HepG2 (cell line): Measurements from ENCODE around the gene WDR27. TPM values are rescaled to one million over a fixed set of nuclear protein-coding genes. Genes with fewer than 3 reads are reported as not detected.

Source experiments
- CBFB ChIP-seq: sonication (generic); formaldehyde crosslinking; IDR thresholded peaks from 2 replicates; pipeline ENCODE4 v1.4.0; 2020; ENCODE audit warnings: missing genetic modification reagents
- GFI1 ChIP-seq: sonication (generic); formaldehyde crosslinking; IDR thresholded peaks from 2 replicates; pipeline ENCODE4 v1.5.0; 2020; ENCODE audit warnings: missing genetic modification reagents, mild to moderate bottlenecking, borderline replicate concordance
- GLI4 ChIP-seq: sonication (generic); formaldehyde crosslinking; IDR thresholded peaks from 2 replicates; pipeline ENCODE4 v1.5.1; 2020; ENCODE audit warnings: missing genetic modification reagents, mild to moderate bottlenecking, moderate library complexity, borderline replicate concordance
- NFIB ChIP-seq: sonication (generic); formaldehyde crosslinking; IDR thresholded peaks from 2 replicates; pipeline ENCODE4 v1.9.0; 2021; ENCODE audit warnings: missing genetic modification reagents, mild to moderate bottlenecking, borderline replicate concordance
- RFX1 ChIP-seq: fragments of 450-650 bp; IDR thresholded peaks from 2 replicates; pipeline ENCODE4 v1.6.1; 2017
- SIX1 ChIP-seq: sonication (generic); formaldehyde crosslinking; IDR thresholded peaks from 2 replicates; pipeline ENCODE4 v1.4.0; 2020; ENCODE audit warnings: missing genetic modification reagents, borderline replicate concordance
- TEAD3 ChIP-seq: optimal IDR thresholded peaks from 2 replicates; pipeline ENCODE3; 2016; ENCODE audit warnings: borderline replicate concordance
- TOE1 ChIP-seq: sonication (generic); formaldehyde crosslinking; IDR thresholded peaks from 2 replicates; pipeline ENCODE4 v1.4.0; 2020; ENCODE audit warnings: mild to moderate bottlenecking, missing genetic modification reagents
- TOPORS ChIP-seq: sonication (generic); formaldehyde crosslinking; IDR thresholded peaks from 2 replicates; pipeline ENCODE4 v1.8.0; 2023; ENCODE audit warnings: mild to moderate bottlenecking, missing genetic modification reagents
- ZMYM4 ChIP-seq: sonication (generic); formaldehyde crosslinking; IDR thresholded peaks from 2 replicates; pipeline ENCODE4 v1.8.1; 2023; ENCODE audit warnings: mild to moderate bottlenecking, missing genetic modification reagents
- ZNF441 ChIP-seq: sonication (generic); formaldehyde crosslinking; IDR thresholded peaks from 2 replicates; pipeline ENCODE4 v1.7.0; 2021; ENCODE audit warnings: missing genetic modification reagents, borderline replicate concordance
- ZNF512 ChIP-seq: sonication (generic); formaldehyde crosslinking; IDR thresholded peaks from 2 replicates; pipeline ENCODE4 v1.4.0; 2020; ENCODE audit warnings: mild to moderate bottlenecking, missing genetic modification reagents
- ZNF768 ChIP-seq: sonication (generic); formaldehyde crosslinking; IDR thresholded peaks from 2 replicates; pipeline ENCODE4 v1.4.0; 2020; ENCODE audit warnings: missing genetic modification reagents
- ZSCAN29 ChIP-seq: sonication (generic); formaldehyde crosslinking; conservative IDR thresholded peaks from 2 replicates; pipeline ENCODE4 v1.4.0; 2020; ENCODE audit warnings: mild to moderate bottlenecking, missing genetic modification reagents
- polyA plus RNA-seq, 8 experiments: library from polyadenylated mRNA; depleted of rRNA in 3 of 8; stranded (reverse) in 7 of 8; unstranded in 1 of 8; fragments of >200 nt; fragmentation: Illumina TruSeq in 4 of 8; extraction: Trizol in 4 of 8; gene quantifications; 2 replicates each; pipeline versions ENCODE4 v1.2.1 to v1.2.3, GENCODE V29; 2011 to 2016; ENCODE audit warnings: low read depth in 4 of 8, missing spikeins in 1 of 8, mixed read lengths in 1 of 8; ENCODE audit not compliant: insufficient read depth in 1 of 8
- total RNA-seq, 5 experiments: library from RNA; depleted of rRNA; stranded (reverse); fragments of >200 nt; fragmentation: Illumina TruSeq; extraction: Trizol; gene quantifications; 2 replicates each; pipeline ENCODE4 v1.2.3, GENCODE V29; 2016; ENCODE audit warnings: low read depth in 1 of 5
- TF ChIP-seq, protein P1 (sequence below): sonication (generic); formaldehyde crosslinking; IDR thresholded peaks from 2 replicates; pipeline ENCODE4 v1.4.0; 2020; ENCODE audit warnings: missing genetic modification reagents
- TF ChIP-seq, protein P2 (sequence below): sonication (generic); formaldehyde crosslinking; IDR thresholded peaks from 2 replicates; pipeline ENCODE4 v1.5.0; 2020; ENCODE audit warnings: mild to moderate bottlenecking, missing genetic modification reagents, moderate library complexity
- TF ChIP-seq, protein P3 (sequence below): sonication (generic); formaldehyde crosslinking; conservative IDR thresholded peaks from 2 replicates; pipeline ENCODE4 v1.4.0; 2020; ENCODE audit warnings: missing genetic modification reagents
- TF ChIP-seq, protein P4 (sequence below): sonication (generic); formaldehyde crosslinking; IDR thresholded peaks from 2 replicates; pipeline ENCODE4 v1.5.1; 2020; ENCODE audit warnings: mild to moderate bottlenecking, missing genetic modification reagents

The WDR27 gene
- total and polyA plus RNA-seq, 2 of the 13 experiments (the other 11 are each of a cell fraction or from before 2014, with no cell fraction given), result 34.1 to 80.3 TPM

DNA sequence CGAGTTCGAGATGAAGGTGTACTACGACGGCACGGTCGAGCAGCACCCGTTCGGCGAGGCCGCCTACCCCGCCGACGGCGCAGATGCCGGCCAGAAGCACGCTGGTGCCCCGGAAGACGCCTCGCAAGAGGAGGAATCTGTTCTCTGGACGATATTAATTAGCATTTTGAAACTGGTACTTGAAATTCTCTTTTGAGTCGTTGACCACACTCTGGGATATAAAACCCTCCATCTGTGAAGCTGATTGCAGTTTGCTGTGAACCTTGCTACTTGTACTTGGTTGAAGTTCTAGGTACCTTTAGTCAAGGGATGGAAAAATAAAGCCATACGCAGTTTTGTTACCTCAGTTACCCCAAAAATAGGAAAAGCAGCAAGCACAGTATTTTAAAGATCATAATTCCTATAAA, 1.0 kb upstream of the WDR27 start (continued):
- TF ChIP-seq ZNF512, result no peak
- no peak for TF ChIP-seq TEAD3 (CRISPR knock-in tag)
- TF ChIP-seq, protein P1, sequence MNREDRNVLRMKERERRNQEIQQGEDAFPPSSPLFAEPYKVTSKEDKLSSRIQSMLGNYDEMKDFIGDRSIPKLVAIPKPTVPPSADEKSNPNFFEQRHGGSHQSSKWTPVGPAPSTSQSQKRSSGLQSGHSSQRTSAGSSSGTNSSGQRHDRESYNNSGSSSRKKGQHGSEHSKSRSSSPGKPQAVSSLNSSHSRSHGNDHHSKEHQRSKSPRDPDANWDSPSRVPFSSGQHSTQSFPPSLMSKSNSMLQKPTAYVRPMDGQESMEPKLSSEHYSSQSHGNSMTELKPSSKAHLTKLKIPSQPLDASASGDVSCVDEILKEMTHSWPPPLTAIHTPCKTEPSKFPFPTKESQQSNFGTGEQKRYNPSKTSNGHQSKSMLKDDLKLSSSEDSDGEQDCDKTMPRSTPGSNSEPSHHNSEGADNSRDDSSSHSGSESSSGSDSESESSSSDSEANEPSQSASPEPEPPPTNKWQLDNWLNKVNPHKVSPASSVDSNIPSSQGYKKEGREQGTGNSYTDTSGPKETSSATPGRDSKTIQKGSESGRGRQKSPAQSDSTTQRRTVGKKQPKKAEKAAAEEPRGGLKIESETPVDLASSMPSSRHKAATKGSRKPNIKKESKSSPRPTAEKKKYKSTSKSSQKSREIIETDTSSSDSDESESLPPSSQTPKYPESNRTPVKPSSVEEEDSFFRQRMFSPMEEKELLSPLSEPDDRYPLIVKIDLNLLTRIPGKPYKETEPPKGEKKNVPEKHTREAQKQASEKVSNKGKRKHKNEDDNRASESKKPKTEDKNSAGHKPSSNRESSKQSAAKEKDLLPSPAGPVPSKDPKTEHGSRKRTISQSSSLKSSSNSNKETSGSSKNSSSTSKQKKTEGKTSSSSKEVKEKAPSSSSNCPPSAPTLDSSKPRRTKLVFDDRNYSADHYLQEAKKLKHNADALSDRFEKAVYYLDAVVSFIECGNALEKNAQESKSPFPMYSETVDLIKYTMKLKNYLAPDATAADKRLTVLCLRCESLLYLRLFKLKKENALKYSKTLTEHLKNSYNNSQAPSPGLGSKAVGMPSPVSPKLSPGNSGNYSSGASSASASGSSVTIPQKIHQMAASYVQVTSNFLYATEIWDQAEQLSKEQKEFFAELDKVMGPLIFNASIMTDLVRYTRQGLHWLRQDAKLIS (CRISPR knock-in tag), result no peak
- TF ChIP-seq ZMYM4 (CRISPR knock-in tag), result no peak
- TF ChIP-seq ZNF441 (CRISPR knock-in tag), result 0 out of 2 replicates have a peak, but pooled peaks have one; percentile 23
- TF ChIP-seq NFIB (CRISPR knock-in tag), result no peak
- no peak for TF ChIP-seq TOE1 (CRISPR knock-in tag)
- TF ChIP-seq ZNF768 (CRISPR knock-in tag), result no peak
- 0 out of 2 replicates have a peak, but pooled peaks have one; percentile 37 for TF ChIP-seq CBFB (CRISPR knock-in tag)
- TF ChIP-seq, protein P2, sequence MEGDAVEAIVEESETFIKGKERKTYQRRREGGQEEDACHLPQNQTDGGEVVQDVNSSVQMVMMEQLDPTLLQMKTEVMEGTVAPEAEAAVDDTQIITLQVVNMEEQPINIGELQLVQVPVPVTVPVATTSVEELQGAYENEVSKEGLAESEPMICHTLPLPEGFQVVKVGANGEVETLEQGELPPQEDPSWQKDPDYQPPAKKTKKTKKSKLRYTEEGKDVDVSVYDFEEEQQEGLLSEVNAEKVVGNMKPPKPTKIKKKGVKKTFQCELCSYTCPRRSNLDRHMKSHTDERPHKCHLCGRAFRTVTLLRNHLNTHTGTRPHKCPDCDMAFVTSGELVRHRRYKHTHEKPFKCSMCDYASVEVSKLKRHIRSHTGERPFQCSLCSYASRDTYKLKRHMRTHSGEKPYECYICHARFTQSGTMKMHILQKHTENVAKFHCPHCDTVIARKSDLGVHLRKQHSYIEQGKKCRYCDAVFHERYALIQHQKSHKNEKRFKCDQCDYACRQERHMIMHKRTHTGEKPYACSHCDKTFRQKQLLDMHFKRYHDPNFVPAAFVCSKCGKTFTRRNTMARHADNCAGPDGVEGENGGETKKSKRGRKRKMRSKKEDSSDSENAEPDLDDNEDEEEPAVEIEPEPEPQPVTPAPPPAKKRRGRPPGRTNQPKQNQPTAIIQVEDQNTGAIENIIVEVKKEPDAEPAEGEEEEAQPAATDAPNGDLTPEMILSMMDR (CRISPR knock-in tag), result no peak
- TF ChIP-seq RFX1, result no peak
- no peak for TF ChIP-seq TOPORS (CRISPR knock-in tag)
- no peak for TF ChIP-seq GFI1
- TF ChIP-seq ZSCAN29 (CRISPR knock-in tag), result no peak
- no peak for TF ChIP-seq SIX1 (CRISPR knock-in tag)
- TF ChIP-seq, protein P3, sequence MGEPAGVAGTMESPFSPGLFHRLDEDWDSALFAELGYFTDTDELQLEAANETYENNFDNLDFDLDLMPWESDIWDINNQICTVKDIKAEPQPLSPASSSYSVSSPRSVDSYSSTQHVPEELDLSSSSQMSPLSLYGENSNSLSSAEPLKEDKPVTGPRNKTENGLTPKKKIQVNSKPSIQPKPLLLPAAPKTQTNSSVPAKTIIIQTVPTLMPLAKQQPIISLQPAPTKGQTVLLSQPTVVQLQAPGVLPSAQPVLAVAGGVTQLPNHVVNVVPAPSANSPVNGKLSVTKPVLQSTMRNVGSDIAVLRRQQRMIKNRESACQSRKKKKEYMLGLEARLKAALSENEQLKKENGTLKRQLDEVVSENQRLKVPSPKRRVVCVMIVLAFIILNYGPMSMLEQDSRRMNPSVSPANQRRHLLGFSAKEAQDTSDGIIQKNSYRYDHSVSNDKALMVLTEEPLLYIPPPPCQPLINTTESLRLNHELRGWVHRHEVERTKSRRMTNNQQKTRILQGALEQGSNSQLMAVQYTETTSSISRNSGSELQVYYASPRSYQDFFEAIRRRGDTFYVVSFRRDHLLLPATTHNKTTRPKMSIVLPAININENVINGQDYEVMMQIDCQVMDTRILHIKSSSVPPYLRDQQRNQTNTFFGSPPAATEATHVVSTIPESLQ (CRISPR knock-in tag), result no peak; the same call in 1 of the 2 replicates
- TF ChIP-seq GLI4 (CRISPR knock-in tag), result 0 out of 2 replicates have a peak, but pooled peaks have one; percentile 2
- TF ChIP-seq, protein P4, sequence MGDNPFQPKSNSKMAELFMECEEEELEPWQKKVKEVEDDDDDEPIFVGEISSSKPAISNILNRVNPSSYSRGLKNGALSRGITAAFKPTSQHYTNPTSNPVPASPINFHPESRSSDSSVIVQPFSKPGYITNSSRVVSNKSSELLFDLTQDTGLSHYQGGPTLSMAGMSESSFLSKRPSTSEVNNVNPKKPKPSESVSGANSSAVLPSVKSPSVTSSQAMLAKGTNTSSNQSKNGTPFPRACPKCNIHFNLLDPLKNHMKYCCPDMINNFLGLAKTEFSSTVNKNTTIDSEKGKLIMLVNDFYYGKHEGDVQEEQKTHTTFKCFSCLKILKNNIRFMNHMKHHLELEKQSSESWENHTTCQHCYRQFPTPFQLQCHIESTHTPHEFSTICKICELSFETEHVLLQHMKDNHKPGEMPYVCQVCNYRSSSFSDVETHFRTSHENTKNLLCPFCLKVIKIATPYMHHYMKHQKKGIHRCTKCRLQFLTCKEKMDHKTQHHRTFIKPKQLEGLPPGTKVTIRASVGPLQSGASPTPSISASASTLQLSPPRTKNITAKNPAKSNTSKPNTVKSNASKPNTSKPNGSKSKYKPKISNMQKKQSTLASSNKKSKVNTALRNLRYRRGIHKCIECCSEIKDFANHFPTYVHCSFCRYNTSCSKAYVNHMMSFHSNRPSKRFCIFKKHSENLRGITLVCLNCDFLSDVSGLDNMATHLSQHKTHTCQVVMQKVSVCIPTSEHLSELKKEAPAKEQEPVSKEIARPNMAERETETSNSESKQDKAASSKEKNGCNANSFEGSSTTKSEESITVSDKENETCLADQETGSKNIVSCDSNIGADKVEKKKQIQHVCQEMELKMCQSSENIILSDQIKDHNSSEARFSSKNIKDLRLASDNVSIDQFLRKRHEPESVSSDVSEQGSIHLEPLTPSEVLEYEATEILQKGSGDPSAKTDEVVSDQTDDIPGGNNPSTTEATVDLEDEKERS (CRISPR knock-in tag), result no peak
